Mesothelial cell of epicardium (in vitro differentiated cells): Measurements from ENCODE around the gene PUM1. TPM values are rescaled to one million over a fixed set of nuclear protein-coding genes. Genes with fewer than 3 reads are reported as not detected.

Experiments used
- DNase-seq, 2 experiments: peaks; one replicate each; pipeline ENCODE4 v3.0.0; 2021; ENCODE audit warnings: low spot score in 2 of 2; ENCODE audit not compliant: unreplicated experiment in 2 of 2
- H3K27ac Mint-ChIP-seq: 2 replicates; pipeline ENCODE4 v1.8.0; 2021; ENCODE audit warnings: mixed read lengths
- H3K27me3 Mint-ChIP-seq: 2 replicates; pipeline ENCODE4 v1.8.0; 2021; ENCODE audit warnings: low read depth, mixed read lengths
- H3K36me3 Mint-ChIP-seq: 2 replicates; pipeline ENCODE4 v1.8.0; 2021; ENCODE audit warnings: mixed read lengths
- H3K4me1 Mint-ChIP-seq: 2 replicates; pipeline ENCODE4 v1.8.0; 2021; ENCODE audit warnings: mixed read lengths
- H3K4me3 Mint-ChIP-seq: 2 replicates; pipeline ENCODE4 v1.8.0; 2021; ENCODE audit warnings: mild to moderate bottlenecking, moderate library complexity, mixed read lengths
- H3K9me3 Mint-ChIP-seq: 2 replicates; pipeline ENCODE4 v1.8.0; 2021; ENCODE audit warnings: mixed read lengths
- CTCF ChIP-seq: fragments of 200-600 bp; sonication (generic); IDR thresholded peaks from one replicate; pipeline ENCODE4 v1.5.0; 2021; ENCODE audit warnings: antibody characterized with exemption; ENCODE audit not compliant: unreplicated experiment
- total RNA-seq: library from RNA; stranded (reverse); gene quantifications from 3 replicates; pipeline ENCODE4 v1.2.1, GENCODE V29; 2021

PUM1 gene
- total RNA-seq, 1 donor from 2014 or later, result 250 TPM

- no peaks in the 10 kb centered on the region for H3K36me3 Mint-ChIP-seq
- H3K4me3 Mint-ChIP-seq, result no peak overlapping the region
Measured at GRCh38 chr1:31105646-31106045, 40.1 kb upstream of the PUM1 start.

GRCh38 chr1:31102501-31102950, 37.0 kb upstream of the PUM1 start:
- H3K27me3 Mint-ChIP-seq, result no peaks in the 10 kb centered on the region
- H3K4me3 Mint-ChIP-seq, result no peak overlapping the region
- DNase-seq, result no peak
- peaks cover 7% of the 10 kb centered on the region for H3K4me1 Mint-ChIP-seq
- no peak for TF ChIP-seq CTCF
- H3K9me3 Mint-ChIP-seq, result no peaks in the 10 kb centered on the region
- no peak overlapping the region for H3K27ac Mint-ChIP-seq
- H3K36me3 Mint-ChIP-seq, result no peaks in the 10 kb centered on the region

More at GRCh38 chr1:31105646-31106045, 40.1 kb upstream of the PUM1 start:
- peaks cover 6% of the 10 kb centered on the region for H3K4me1 Mint-ChIP-seq
- no peaks in the 10 kb centered on the region for H3K27me3 Mint-ChIP-seq
- no peak for DNase-seq
- no peak overlapping the region for H3K27ac Mint-ChIP-seq
- TF ChIP-seq CTCF, result no peak
- no peaks in the 10 kb centered on the region for H3K9me3 Mint-ChIP-seq

GRCh38 chr1:31101147-31101502, 35.6 kb upstream of the PUM1 start:
- H3K36me3 Mint-ChIP-seq, result no peaks in the 10 kb centered on the region
- peak overlapping the region; percentile 75 for H3K27ac Mint-ChIP-seq
- DNase-seq, result no peak
- no peak overlapping the region for H3K4me3 Mint-ChIP-seq
- H3K9me3 Mint-ChIP-seq, result no peaks in the 10 kb centered on the region
- peaks cover 7% of the 10 kb centered on the region for H3K4me1 Mint-ChIP-seq
- H3K27me3 Mint-ChIP-seq, result no peaks in the 10 kb centered on the region
- TF ChIP-seq CTCF, result no peak

GRCh38 chr1:31099293-31100032, 33.9 kb upstream of the PUM1 start:
- peaks cover 9% of the 10 kb centered on the region for H3K4me1 Mint-ChIP-seq
- no peaks in the 10 kb centered on the region for H3K27me3 Mint-ChIP-seq
- H3K9me3 Mint-ChIP-seq, result no peaks in the 10 kb centered on the region
- H3K36me3 Mint-ChIP-seq, result no peaks in the 10 kb centered on the region
- no peak overlapping the region for H3K4me3 Mint-ChIP-seq
- H3K27ac Mint-ChIP-seq, result peak overlapping the region; percentile 65
- TF ChIP-seq CTCF, result no peak
- DNase-seq, result no peak

- no peak for TF ChIP-seq CTCF
- Mint-ChIP-seq H3K4me3 (no peak overlapping the region), H3K36me3 (no peaks in the 10 kb centered on the region), H3K9me3 (no peaks in the 10 kb centered on the region), H3K4me1 (peaks cover 7% of the 10 kb centered on the region), H3K27ac (no peak overlapping the region), H3K27me3 (no peaks in the 10 kb centered on the region)
- no peak for DNase-seq
Measured at GRCh38 chr1:31095985-31096384, 30.5 kb upstream of the PUM1 start.
